GM10266 (cell line): ENCODE measurements around the gene KMT2E.

Experiments
- DNase-seq: peaks from one replicate; pipeline ENCODE4 v3.0.0; 2012; ENCODE audit errors: extremely low spot score
- TF ChIP-seq, protein P1 (sequence below): IDR thresholded peaks from 2 replicates; pipeline ENCODE4 v1.5.1; 2012; ENCODE audit warnings: mild to moderate bottlenecking, low read depth; ENCODE audit not compliant: control insufficient read depth, insufficient read depth; ENCODE audit errors: missing control alignments

Gene KMT2E

DNA sequence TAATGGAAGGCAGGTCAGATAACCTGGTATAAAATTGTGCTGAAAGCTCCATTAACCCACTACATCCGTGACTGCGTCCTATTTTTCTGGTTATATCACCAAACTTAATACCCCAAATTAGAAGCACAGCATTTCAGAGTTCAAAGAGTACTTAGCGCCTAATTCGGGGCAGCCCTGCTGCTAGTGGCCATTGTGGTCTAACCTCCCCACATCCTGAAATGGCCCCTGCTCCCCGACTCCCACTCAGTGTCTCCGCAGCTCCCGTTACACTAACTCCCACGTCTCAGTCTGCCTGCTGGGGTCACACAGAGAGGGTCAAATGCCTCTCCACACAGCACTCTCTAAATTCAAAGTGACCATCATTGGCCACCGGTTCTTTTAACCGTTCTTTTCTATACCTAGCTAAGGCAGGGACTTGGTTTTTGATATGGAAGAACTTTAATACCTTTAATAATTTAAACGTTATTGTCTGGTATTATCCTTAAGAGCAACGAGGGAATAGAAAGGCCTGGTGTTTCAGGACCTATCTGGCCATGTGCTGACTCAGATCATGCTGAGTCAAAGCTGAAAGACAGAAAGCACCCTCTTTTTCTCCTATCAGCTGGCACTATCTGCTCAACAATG lies 117.1 kb downstream of the KMT2E start:
- TF ChIP-seq, protein P1, sequence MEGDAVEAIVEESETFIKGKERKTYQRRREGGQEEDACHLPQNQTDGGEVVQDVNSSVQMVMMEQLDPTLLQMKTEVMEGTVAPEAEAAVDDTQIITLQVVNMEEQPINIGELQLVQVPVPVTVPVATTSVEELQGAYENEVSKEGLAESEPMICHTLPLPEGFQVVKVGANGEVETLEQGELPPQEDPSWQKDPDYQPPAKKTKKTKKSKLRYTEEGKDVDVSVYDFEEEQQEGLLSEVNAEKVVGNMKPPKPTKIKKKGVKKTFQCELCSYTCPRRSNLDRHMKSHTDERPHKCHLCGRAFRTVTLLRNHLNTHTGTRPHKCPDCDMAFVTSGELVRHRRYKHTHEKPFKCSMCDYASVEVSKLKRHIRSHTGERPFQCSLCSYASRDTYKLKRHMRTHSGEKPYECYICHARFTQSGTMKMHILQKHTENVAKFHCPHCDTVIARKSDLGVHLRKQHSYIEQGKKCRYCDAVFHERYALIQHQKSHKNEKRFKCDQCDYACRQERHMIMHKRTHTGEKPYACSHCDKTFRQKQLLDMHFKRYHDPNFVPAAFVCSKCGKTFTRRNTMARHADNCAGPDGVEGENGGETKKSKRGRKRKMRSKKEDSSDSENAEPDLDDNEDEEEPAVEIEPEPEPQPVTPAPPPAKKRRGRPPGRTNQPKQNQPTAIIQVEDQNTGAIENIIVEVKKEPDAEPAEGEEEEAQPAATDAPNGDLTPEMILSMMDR, result no peak
- peak; percentile 28 for DNase-seq

GRCh38 chr7:105131890-105132289 lies 117.9 kb downstream of the KMT2E start:
- TF ChIP-seq, protein P1, result no peak
- no peak for DNase-seq

DNA sequence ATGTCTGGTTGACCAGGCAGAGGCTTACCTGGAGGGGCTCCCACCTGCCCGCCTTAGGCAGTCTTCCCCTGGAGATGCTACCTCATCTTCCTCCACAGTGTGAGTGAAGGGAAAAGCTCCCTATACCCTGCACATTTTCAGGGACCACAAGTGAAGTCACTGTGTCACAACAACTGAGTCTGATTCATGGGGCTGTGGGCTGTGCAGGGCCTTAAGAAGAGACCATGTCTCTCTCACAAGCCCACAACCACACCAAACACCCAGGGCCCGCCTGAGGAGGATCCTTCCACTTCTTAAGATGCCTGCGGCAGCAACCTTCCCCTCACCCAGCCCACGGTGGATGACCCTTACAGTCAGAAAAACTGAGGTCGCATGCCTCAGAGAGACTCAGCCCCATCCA lies 118.3 kb downstream of the KMT2E start:
- no peak for DNase-seq
- TF ChIP-seq, protein P1, result no peak

DNA sequence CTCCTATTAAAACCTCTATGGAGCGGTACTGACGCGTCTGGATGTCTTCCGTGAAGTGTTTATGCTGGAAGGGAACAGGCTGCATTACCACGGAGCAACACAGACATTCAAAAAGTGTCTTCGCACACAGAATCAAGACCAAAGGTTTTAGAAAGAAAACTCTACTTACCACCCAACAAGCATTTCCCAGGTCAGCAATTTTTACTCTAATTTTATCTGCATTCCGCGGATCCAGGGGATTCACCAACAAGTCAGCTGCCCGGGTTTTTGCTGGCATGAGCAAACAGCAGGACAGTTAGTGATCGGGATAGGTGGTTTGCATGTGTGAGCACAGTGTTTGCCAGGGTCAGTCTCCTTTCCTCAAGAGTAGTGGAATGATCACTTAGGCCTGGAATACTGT lies 118.8 kb downstream of the KMT2E start:
- TF ChIP-seq, protein P1, result no peak
- no peak for DNase-seq

DNA sequence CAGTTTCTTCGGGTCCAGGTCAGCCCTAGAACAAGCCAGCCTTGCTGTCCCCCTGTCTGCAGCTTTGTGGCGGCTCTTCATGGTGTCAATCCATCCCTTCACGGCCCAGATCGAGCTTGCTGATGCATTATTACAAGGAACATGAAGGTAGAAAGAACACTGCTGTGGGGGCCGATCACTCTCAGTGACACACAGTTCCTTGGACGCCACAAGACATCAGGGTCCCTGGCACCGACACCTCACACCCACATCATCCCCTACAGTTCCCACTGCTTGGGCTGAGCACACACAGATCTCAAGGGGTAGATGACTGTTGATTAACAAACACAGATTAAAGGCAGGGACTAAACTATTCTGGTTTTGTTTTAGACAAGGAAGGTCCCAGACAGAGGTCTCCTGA lies 119.4 kb downstream of the KMT2E start:
- TF ChIP-seq, protein P1, result no peak

DNA sequence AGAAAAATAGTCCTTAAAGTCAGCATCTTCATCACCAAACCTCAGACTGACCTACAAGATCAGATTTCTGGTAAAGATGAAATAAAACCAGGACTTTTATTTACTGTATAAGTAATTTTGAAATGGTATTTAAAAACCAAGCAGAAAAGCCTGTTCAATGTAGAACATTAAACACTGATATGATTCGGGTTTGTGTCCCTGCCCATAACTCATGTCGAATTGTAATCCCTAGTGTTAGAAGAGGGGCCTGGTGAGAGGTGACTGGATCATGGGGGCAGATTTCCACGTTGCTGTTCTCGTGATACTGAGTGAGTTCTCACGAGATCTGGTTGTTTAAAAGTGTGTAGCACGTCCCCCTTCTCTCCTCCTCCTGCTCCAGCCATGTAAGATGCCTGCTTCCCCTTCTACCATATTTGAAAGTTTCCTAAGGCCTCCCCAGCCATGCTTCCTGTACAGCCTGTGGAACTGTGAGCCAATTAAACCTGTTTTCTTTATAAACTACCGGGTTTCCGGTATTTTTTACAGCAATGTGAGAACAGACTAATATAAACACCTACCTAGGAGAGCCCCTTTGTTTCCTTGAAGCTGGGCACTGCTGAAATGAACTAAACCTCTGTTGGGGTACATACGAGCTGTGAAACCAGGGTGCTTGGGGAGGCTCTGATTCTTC lies 120.1 kb downstream of the KMT2E start:
- no peak for DNase-seq
- TF ChIP-seq, protein P1, result no peak

More for the DNA sequence above, 119.4 kb downstream of the KMT2E start:
- DNase-seq, result no peak

GRCh38 chr7:105136221-105136620 lies 122.2 kb downstream of the KMT2E start:
- DNase-seq, result no peak
- TF ChIP-seq, protein P1, result no peak
